Activated naive CD8-positive, alpha-beta T cell (primary cell): ENCODE measurements around the gene PIBF1.

ENCODE experiments used
- H3K27ac Mint-ChIP-seq: one replicate; pipeline ENCODE4 v1.8.0; 2021; ENCODE audit warnings: mixed read lengths
- H3K27me3 Mint-ChIP-seq: one replicate; pipeline ENCODE4 v1.8.0; 2021; ENCODE audit warnings: mixed read lengths
- H3K36me3 Mint-ChIP-seq: one replicate; pipeline ENCODE4 v1.8.0; 2021; ENCODE audit warnings: mixed read lengths
- H3K4me1 Mint-ChIP-seq: one replicate; pipeline ENCODE4 v1.8.0; 2021; ENCODE audit warnings: low read depth, mixed read lengths
- H3K4me3 Mint-ChIP-seq: one replicate; pipeline ENCODE4 v1.8.0; 2021; ENCODE audit warnings: mild to moderate bottlenecking, mixed read lengths
- H3K9me3 Mint-ChIP-seq: one replicate; pipeline ENCODE4 v1.8.0; 2021; ENCODE audit warnings: low read depth, mixed read lengths

PIBF1 gene

GRCh38 chr13:72990953-72991352 is 209.0 kb downstream of the PIBF1 start:
- Mint-ChIP-seq H3K27me3 (no peaks in the 10 kb centered on the region), H3K4me3 (no peak overlapping the region), H3K4me1 (no peaks in the 10 kb centered on the region), H3K9me3 (no peaks in the 10 kb centered on the region), H3K27ac (no peak overlapping the region), H3K36me3 (peaks cover 17% of the 10 kb centered on the region)

- peaks cover 4% of the 10 kb centered on the region for H3K4me1 Mint-ChIP-seq
- H3K36me3 Mint-ChIP-seq, result peaks cover 12% of the 10 kb centered on the region
- no peaks in the 10 kb centered on the region for H3K9me3 Mint-ChIP-seq
- H3K27me3 Mint-ChIP-seq, result no peaks in the 10 kb centered on the region
- H3K27ac Mint-ChIP-seq, result no peak overlapping the region
- H3K4me3 Mint-ChIP-seq, result no peak overlapping the region
Measured at GRCh38 chr13:72998012-72998411, 216.1 kb downstream of the PIBF1 start.

DNA sequence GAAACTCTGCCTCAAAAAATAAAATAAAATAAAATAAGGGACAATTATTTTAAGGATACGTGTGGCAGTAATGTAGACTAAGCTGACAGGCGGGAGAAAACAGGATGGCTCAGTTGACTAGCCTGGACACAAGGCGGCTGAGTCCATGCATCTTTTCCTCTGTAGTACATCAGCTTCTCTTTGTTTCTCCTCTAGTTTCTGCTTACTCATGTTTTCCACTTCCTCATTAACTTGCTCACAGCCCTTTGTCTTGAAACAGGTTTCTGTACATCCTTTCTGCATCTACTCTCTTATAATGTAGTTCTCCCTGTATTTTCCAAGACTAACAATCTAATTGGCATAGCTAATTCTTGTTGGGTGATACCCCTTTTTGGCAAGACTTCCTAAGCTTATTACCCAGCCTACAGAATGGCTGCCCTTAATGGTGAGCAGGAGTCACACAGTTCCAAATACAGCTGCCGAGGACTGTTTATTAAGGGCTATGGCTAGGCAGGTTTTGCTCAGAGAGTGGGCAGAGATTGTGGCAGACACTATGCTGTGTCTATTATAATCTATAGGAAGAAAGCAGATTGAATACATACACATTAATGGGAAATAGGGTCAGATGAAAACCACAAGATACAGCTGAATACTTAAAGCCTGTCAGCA is 218.2 kb downstream of the PIBF1 start:
- no peaks in the 10 kb centered on the region for H3K27me3 Mint-ChIP-seq
- no peak overlapping the region for H3K4me3 Mint-ChIP-seq
- no peaks in the 10 kb centered on the region for H3K9me3 Mint-ChIP-seq
- H3K36me3 Mint-ChIP-seq, result peaks cover 12% of the 10 kb centered on the region
- peaks cover 4% of the 10 kb centered on the region for H3K4me1 Mint-ChIP-seq
- H3K27ac Mint-ChIP-seq, result peak overlapping the region; percentile 2

DNA sequence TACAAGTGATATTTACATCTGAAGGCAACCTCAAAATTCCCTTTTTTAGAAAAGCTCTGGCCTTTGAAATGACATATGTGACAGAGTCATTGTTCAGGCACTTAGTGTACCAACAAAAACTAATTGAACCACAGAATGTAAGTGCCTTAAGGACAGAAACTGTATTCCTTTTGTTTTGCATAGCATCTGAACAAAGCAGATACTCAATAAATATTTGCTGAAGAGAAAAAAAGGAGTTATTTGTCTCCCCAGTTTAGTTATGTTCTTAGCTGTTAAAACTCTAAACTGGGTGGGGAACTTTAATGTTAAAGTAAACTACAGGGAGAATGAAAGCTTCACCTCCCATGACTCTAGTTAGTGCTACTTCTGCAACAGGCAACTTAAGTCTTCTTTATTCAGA is 220.0 kb downstream of the PIBF1 start:
- no peak overlapping the region for H3K27ac Mint-ChIP-seq
- H3K4me1 Mint-ChIP-seq, result peaks cover 4% of the 10 kb centered on the region
- H3K27me3 Mint-ChIP-seq, result no peaks in the 10 kb centered on the region
- H3K4me3 Mint-ChIP-seq, result no peak overlapping the region
- H3K36me3 Mint-ChIP-seq, result peaks cover 9% of the 10 kb centered on the region
- no peaks in the 10 kb centered on the region for H3K9me3 Mint-ChIP-seq

DNA sequence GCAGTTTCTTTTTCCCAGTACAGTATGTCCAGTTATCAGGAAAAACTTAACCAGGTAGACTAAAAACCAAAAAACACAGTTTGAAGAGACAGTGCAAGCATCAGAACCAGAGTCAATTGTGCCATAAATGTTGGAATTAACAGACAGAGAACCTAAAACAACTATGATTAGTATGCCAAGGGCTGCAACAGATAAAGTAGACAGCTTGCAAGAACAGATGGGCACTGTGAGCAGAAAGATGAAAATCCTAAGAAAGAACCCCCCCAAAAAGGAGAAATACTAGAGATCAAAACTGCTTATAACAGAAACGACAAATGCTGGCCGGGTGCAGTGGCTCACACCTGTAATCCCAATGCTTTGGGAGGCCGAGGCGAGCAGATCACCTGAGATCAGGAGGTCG is 229.8 kb downstream of the PIBF1 start:
- H3K4me3 Mint-ChIP-seq, result no peak overlapping the region
- H3K36me3 Mint-ChIP-seq, result peaks cover 21% of the 10 kb centered on the region
- no peaks in the 10 kb centered on the region for H3K4me1 Mint-ChIP-seq
- peak overlapping the region; percentile 2 for H3K27ac Mint-ChIP-seq
- no peaks in the 10 kb centered on the region for H3K9me3 Mint-ChIP-seq
- H3K27me3 Mint-ChIP-seq, result no peaks in the 10 kb centered on the region

DNA sequence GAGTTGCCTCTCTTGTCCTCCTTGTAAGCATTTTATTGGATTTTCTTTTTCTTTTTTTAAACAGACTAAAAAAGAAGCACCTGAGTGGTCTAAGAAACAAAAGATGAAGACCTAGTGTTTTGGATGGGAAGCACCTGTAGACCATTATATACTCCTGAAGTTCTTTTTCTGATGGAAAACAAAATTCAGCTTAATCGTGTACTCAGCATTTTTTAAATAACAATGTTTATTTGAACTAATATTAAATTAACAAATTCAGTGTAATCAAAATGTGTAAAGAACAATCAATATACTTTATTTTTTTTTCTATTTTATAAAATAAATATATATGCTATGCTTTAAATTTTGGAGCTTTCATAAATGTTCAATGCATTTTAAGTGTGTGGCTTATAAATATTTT is 233.9 kb downstream of the PIBF1 start:
- H3K36me3 Mint-ChIP-seq, result peaks cover 27% of the 10 kb centered on the region
- no peak overlapping the region for H3K4me3 Mint-ChIP-seq
- no peaks in the 10 kb centered on the region for H3K4me1 Mint-ChIP-seq
- no peak overlapping the region for H3K27ac Mint-ChIP-seq
- no peaks in the 10 kb centered on the region for H3K27me3 Mint-ChIP-seq
- no peaks in the 10 kb centered on the region for H3K9me3 Mint-ChIP-seq

DNA sequence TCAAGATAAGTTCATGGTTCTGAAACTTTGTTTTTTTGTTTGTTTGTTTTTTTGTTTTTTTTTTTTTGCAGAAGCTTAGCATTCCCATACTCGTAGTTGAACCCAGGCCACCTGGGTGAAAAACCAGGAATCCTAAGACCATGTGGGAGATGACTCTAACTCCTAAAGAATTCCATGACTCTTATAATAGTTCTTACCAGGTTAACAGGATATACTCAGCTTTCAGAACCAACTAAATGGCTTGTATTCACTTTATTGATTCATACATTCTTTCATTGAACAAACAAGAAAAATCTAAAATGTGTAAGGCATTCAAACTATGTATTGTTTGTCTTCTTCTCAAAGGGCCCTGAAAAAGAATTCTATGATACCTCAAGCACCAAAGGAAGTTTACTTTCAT is 236.4 kb downstream of the PIBF1 start:
- Mint-ChIP-seq H3K4me3 (no peak overlapping the region), H3K9me3 (no peaks in the 10 kb centered on the region), H3K27ac (no peak overlapping the region), H3K4me1 (no peaks in the 10 kb centered on the region), H3K36me3 (peaks cover 19% of the 10 kb centered on the region), H3K27me3 (no peaks in the 10 kb centered on the region)

DNA sequence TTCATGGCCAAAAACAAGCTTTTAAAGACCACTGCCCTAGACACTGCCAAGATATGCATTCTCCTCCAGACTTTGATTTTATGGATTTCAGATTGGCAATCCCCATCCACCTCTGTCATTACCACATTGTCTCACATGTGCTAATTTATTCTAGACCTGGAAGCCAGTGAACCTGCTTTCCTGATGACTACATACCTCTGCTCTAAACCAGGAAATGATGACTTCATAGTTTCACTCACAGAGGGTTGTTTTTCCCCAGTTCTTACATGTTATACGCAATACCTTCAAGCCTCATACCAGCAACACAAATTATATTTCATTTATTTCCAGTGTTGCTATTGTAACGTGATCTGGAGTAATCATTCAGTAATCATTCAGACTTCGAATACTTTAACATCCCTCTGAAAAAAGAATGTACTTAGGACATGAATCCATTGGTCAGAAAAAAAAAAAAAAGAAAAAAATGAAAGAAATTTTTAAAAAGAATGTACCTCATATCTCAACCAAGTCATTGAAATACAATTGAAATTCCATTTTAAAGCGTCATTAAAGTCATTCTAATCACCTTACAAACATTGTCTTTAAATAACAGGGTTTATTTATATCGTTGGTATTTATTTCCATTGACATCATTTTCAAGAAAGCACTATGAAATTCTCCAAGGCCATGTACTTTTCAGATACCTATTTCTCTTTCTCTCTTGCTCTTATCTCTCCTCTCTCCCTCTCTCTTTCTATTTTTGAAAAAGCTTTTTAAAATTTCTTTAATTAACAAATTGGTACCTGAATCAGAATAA is 243.5 kb downstream of the PIBF1 start:
- H3K27me3 Mint-ChIP-seq, result no peaks in the 10 kb centered on the region
- H3K27ac Mint-ChIP-seq, result no peak overlapping the region
- H3K4me3 Mint-ChIP-seq, result no peak overlapping the region
- peaks cover 3% of the 10 kb centered on the region for H3K36me3 Mint-ChIP-seq
- H3K9me3 Mint-ChIP-seq, result no peaks in the 10 kb centered on the region
- H3K4me1 Mint-ChIP-seq, result peaks cover 3% of the 10 kb centered on the region

- Mint-ChIP-seq H3K36me3 (no peaks in the 10 kb centered on the region), H3K4me1 (no peaks in the 10 kb centered on the region), H3K27me3 (no peaks in the 10 kb centered on the region), H3K27ac (no peak overlapping the region), H3K9me3 (no peaks in the 10 kb centered on the region), H3K4me3 (no peak overlapping the region)
Measured at GRCh38 chr13:73034901-73035300, 253.0 kb downstream of the PIBF1 start.

DNA sequence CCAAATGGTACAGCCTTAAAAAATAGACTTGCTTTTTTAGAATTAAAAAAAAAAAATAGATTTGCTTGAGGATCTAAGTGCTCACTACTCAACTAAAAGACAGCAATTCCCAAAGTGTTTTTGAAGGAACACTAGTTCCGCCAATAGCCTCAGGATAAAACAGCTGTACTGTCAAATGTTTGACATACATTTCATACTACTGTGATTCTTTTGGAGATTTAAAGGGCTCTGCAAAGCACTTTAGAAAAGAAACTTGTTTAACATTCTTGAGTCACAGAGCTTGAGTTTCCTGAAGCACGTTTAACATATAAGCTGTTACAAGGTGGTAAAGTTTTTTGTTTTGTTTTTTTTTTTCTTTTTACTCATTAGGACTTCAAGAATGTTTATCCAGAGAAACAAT is 253.7 kb downstream of the PIBF1 start:
- H3K4me3 Mint-ChIP-seq, result no peak overlapping the region
- no peaks in the 10 kb centered on the region for H3K9me3 Mint-ChIP-seq
- no peak overlapping the region for H3K27ac Mint-ChIP-seq
- H3K4me1 Mint-ChIP-seq, result no peaks in the 10 kb centered on the region
- H3K27me3 Mint-ChIP-seq, result no peaks in the 10 kb centered on the region
- no peaks in the 10 kb centered on the region for H3K36me3 Mint-ChIP-seq

- Mint-ChIP-seq H3K27ac (no peak overlapping the region), H3K9me3 (no peaks in the 10 kb centered on the region), H3K27me3 (no peaks in the 10 kb centered on the region), H3K4me3 (no peak overlapping the region), H3K4me1 (no peaks in the 10 kb centered on the region), H3K36me3 (no peaks in the 10 kb centered on the region)
Measured at GRCh38 chr13:73036566-73036965, 254.6 kb downstream of the PIBF1 start.

GRCh38 chr13:73038064-73038463 is 256.1 kb downstream of the PIBF1 start:
- H3K4me3 Mint-ChIP-seq, result no peak overlapping the region
- H3K9me3 Mint-ChIP-seq, result no peaks in the 10 kb centered on the region
- H3K36me3 Mint-ChIP-seq, result no peaks in the 10 kb centered on the region
- H3K27ac Mint-ChIP-seq, result no peak overlapping the region
- H3K27me3 Mint-ChIP-seq, result no peaks in the 10 kb centered on the region
- no peaks in the 10 kb centered on the region for H3K4me1 Mint-ChIP-seq

DNA sequence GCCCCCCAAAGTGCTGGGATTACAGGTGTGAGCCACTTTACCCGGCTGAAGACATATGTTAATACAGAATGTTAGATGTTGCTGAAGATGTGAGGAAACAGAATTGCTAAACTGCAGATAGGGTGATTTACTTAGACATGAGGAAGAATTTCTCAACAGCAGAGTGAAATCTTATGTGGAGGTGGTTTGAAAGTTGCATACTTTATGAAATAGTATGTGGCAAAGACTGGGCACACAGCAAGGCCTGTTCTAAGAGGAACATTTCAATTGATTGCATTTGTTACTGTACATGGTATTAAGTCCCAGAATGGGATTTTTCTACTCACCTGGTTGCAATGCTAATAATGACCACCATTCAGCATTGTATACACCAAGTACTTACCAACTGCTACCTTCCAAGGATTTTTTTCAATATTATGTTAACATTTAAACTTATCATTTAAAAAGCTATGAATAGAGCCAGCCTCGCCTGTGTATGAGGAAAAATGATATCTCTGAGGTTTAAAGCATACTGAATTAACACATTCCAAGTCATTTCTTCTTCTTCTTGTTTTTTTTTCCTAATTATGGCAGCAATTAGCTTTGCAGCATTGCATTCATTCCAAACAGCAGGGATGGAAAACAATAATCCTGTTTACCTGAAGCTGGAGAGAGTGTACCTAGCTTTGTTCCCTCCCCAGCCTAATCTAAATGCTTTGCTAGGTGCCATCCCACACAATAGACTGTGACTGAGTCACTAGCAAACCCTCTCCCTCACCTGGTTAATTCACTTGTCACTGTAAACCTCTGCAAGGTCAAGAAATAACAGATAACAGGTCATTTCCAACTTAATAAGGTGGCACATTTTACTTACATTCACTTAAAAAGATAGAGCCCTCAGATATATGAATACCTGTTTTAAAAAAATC is 257.5 kb downstream of the PIBF1 start:
- Mint-ChIP-seq H3K4me1 (no peaks in the 10 kb centered on the region), H3K4me3 (no peak overlapping the region), H3K27me3 (no peaks in the 10 kb centered on the region), H3K36me3 (no peaks in the 10 kb centered on the region), H3K9me3 (no peaks in the 10 kb centered on the region), H3K27ac (no peak overlapping the region)

GRCh38 chr13:73040484-73040883 is 258.6 kb downstream of the PIBF1 start:
- Mint-ChIP-seq H3K27ac (no peak overlapping the region), H3K27me3 (no peaks in the 10 kb centered on the region), H3K4me1 (no peaks in the 10 kb centered on the region), H3K9me3 (no peaks in the 10 kb centered on the region), H3K36me3 (no peaks in the 10 kb centered on the region), H3K4me3 (no peak overlapping the region)

DNA sequence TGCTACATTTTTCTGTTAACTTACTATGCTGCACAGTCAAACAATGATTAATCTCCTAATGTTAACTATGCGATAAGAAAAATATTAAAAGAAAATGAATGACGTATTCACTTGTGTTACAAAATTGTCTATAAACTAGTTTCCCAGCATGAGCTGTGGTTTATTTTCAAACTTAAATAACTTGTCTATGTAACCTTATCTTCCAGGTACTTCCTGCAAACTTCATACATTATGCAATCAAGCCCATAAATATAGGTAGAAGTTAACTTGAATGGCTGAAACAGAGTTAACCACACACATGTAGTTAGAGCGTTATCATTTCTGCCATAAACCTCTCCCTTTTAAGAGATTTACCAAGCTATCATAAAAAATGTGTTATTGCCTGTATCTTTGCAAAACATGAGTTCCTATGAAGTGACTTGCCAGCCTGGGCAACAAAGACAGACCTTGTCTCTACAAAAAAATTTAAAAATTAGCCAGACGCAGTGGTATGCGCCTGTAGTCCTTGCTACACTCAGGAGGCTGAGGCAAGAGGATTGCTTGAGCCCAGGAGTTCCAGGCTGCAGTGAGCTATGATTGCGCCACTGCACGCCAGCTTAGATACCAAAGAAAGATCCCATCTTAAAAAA is 259.1 kb downstream of the PIBF1 start:
- H3K9me3 Mint-ChIP-seq, result no peaks in the 10 kb centered on the region
- no peaks in the 10 kb centered on the region for H3K4me1 Mint-ChIP-seq
- H3K27me3 Mint-ChIP-seq, result no peaks in the 10 kb centered on the region
- H3K4me3 Mint-ChIP-seq, result no peak overlapping the region
- H3K27ac Mint-ChIP-seq, result no peak overlapping the region
- H3K36me3 Mint-ChIP-seq, result no peaks in the 10 kb centered on the region
